Measurements from ENCODE around the gene DMPK. TPM values are rescaled to one million over a fixed set of nuclear protein-coding genes. Genes with fewer than 3 reads are reported as not detected.

The DMPK gene
- total and polyA plus RNA-seq, 9 of the 15 experiments (the other 6 are each of a cell fraction or from before 2014, with no cell fraction given) = 0.24 to 31.3 (median 7.3) TPM

DNA sequence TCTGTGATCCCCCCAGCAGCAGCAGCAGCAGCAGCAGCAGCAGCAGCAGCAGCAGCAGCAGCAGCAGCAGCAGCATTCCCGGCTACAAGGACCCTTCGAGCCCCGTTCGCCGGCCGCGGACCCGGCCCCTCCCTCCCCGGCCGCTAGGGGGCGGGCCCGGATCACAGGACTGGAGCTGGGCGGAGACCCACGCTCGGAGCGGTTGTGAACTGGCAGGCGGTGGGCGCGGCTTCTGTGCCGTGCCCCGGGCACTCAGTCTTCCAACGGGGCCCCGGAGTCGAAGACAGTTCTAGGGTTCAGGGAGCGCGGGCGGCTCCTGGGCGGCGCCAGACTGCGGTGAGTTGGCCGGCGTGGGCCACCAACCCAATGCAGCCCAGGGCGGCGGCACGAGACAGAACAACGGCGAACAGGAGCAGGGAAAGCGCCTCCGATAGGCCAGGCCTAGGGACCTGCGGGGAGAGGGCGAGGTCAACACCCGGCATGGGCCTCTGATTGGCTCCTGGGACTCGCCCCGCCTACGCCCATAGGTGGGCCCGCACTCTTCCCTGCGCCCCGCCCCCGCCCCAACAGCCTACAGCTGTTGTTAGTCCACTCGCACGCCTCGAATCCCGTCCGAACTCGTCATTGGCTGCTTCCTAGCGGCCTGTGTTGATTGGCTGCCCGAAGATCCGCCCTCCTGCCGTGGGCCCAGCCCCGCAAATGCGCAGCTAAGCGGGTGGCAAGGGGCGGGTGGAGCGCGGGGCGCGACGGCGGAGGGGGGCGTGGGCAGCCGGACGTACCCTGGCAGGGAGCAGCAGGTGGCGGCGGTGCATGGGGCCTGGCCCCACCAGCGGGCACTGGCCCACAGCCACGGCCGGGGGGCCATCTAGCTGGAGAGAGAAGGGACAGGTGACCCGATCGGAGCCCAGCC lies 11.8 kb downstream of the DMPK start (continued):
- TF ChIP-seq ZNF398 (CRISPR knock-in tag; IDR thresholded peaks at IDR 0.05) = no peak
- peak; percentile 92 for TF ChIP-seq DACH1 (IDR thresholded peaks at IDR 0.05; ENCODE audit: partially characterized antibody)
- TF ChIP-seq RBM17 (IDR thresholded peaks at IDR 0.05; ENCODE audit: borderline replicate concordance, low read depth, low read length) = no peak
- TF ChIP-seq SREBF2 (CRISPR knock-in tag; IDR thresholded peaks at IDR 0.05) = no peak
- TF ChIP-seq, protein P1, sequence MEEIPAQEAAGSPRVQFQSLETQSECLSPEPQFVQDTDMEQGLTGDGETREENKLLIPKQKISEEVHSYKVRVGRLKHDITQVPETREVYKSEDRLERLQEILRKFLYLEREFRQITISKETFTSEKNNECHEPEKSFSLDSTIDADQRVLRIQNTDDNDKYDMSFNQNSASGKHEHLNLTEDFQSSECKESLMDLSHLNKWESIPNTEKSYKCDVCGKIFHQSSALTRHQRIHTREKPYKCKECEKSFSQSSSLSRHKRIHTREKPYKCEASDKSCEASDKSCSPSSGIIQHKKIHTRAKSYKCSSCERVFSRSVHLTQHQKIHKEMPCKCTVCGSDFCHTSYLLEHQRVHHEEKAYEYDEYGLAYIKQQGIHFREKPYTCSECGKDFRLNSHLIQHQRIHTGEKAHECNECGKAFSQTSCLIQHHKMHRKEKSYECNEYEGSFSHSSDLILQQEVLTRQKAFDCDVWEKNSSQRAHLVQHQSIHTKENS (CRISPR knock-in tag; IDR thresholded peaks at IDR 0.05) = peak; percentile 16; the same call in 1 of the 2 replicates
- 0 out of 2 replicates have a peak, but pooled peaks have one; percentile 12 for TF ChIP-seq KLF16 (IDR thresholded peaks at IDR 0.05)
- peak; percentile 56; the same call in 1 of the 2 replicates for TF ChIP-seq TOE1 (IDR thresholded peaks at IDR 0.05; ENCODE audit: borderline replicate concordance)
- TF ChIP-seq TOE1 (CRISPR knock-in tag; IDR thresholded peaks at IDR 0.05; ENCODE audit: borderline replicate concordance, low read depth) = no peak
- TF ChIP-seq MAFF (IDR thresholded peaks at IDR 0.05; ENCODE audit: low read length) = no peak
- TF ChIP-seq ZNF316 (IDR thresholded peaks at IDR 0.05) = no peak
- TF ChIP-seq ZFP1 (CRISPR knock-in tag; IDR thresholded peaks at IDR 0.05) = no peak
- TF ChIP-seq NFYB (IDR thresholded peaks at IDR 0.05; ENCODE audit: extremely low read depth, insufficient read length) = peak; percentile 98
- no peak for TF ChIP-seq TCF7 (IDR thresholded peaks at IDR 0.05; ENCODE audit: borderline replicate concordance)
- no peak for TF ChIP-seq CREBBP (IDR thresholded peaks at IDR 0.05; ENCODE audit: low read depth, low read length)
- TF ChIP-seq NONO (IDR thresholded peaks at IDR 0.05; ENCODE audit: low read depth in 2 of 2, low read length in 1 of 2) = peak in 1 of 2 experiments; percentile 90; a peak in 2 of 4 replicates
- peak; percentile 71 for TF ChIP-seq SIN3B (IDR thresholded peaks at IDR 0.05; ENCODE audit: low read depth)
- TF ChIP-seq MEF2D (tag; conservative IDR thresholded peaks at IDR 0.05; ENCODE audit: low read depth) = no peak
- TF ChIP-seq, protein P2, sequence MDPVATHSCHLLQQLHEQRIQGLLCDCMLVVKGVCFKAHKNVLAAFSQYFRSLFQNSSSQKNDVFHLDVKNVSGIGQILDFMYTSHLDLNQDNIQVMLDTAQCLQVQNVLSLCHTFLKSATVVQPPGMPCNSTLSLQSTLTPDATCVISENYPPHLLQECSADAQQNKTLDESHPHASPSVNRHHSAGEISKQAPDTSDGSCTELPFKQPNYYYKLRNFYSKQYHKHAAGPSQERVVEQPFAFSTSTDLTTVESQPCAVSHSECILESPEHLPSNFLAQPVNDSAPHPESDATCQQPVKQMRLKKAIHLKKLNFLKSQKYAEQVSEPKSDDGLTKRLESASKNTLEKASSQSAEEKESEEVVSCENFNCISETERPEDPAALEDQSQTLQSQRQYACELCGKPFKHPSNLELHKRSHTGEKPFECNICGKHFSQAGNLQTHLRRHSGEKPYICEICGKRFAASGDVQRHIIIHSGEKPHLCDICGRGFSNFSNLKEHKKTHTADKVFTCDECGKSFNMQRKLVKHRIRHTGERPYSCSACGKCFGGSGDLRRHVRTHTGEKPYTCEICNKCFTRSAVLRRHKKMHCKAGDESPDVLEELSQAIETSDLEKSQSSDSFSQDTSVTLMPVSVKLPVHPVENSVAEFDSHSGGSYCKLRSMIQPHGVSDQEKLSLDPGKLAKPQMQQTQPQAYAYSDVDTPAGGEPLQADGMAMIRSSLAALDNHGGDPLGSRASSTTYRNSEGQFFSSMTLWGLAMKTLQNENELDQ (CRISPR knock-in tag; IDR thresholded peaks at IDR 0.05; ENCODE audit: borderline replicate concordance) = no peak
- no peak for TF ChIP-seq RBM39 (optimal IDR thresholded peaks at IDR 0.05; ENCODE audit: low read depth, low read length)
- TF ChIP-seq MXI1 (IDR thresholded peaks at IDR 0.05; ENCODE audit: low read depth, low read length) = peak; percentile 75; the same call in 1 of the 2 replicates
- TF ChIP-seq HNRNPL (IDR thresholded peaks at IDR 0.05; ENCODE audit: low read depth, low read length) = peak; percentile 99
- TF ChIP-seq NBN (IDR thresholded peaks at IDR 0.05; ENCODE audit: low read depth) = 0 out of 2 replicates have a peak, but pooled peaks have one; percentile 38
- TF ChIP-seq MEF2A (IDR thresholded peaks at IDR 0.05; ENCODE audit: control insufficient read depth, low read depth, low read length) = no peak
- TF ChIP-seq EGR1 (conservative IDR thresholded peaks at IDR 0.05) = peak; percentile 94

Measured in K562 (cell line).